GM10266 (cell line): ENCODE measurements around the gene B3GALT4.

Experiments
- DNase-seq: peaks from one replicate; pipeline ENCODE4 v3.0.0; 2012; ENCODE audit errors: extremely low spot score
- TF ChIP-seq, protein P1 (sequence below): IDR thresholded peaks from 2 replicates; pipeline ENCODE4 v1.5.1; 2012; ENCODE audit warnings: mild to moderate bottlenecking, low read depth; ENCODE audit not compliant: control insufficient read depth, insufficient read depth; ENCODE audit errors: missing control alignments

Gene B3GALT4

DNA sequence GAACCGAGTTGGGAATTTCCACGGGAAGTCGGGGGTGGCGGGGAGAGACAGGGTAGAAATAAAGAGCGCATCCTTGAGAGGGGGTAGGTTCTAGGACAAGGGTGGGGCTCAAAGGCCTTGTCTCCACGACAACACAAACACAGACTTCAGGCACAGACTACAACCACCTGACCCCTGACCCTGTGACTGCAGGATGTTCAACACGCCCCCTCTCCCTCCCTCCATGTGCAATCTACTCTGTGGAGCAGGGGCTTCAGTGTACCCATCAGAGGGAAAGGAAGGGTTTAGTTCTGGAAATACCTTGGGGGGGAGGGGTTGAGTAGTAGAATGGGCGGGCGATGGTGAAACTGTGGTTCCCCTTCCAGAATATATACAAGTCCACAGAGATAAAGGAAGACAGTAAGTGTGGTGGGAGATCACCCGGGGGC lies 37.6 kb downstream of the B3GALT4 start:
- TF ChIP-seq, protein P1, sequence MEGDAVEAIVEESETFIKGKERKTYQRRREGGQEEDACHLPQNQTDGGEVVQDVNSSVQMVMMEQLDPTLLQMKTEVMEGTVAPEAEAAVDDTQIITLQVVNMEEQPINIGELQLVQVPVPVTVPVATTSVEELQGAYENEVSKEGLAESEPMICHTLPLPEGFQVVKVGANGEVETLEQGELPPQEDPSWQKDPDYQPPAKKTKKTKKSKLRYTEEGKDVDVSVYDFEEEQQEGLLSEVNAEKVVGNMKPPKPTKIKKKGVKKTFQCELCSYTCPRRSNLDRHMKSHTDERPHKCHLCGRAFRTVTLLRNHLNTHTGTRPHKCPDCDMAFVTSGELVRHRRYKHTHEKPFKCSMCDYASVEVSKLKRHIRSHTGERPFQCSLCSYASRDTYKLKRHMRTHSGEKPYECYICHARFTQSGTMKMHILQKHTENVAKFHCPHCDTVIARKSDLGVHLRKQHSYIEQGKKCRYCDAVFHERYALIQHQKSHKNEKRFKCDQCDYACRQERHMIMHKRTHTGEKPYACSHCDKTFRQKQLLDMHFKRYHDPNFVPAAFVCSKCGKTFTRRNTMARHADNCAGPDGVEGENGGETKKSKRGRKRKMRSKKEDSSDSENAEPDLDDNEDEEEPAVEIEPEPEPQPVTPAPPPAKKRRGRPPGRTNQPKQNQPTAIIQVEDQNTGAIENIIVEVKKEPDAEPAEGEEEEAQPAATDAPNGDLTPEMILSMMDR = no peak
- peak; percentile 77 for DNase-seq

DNA sequence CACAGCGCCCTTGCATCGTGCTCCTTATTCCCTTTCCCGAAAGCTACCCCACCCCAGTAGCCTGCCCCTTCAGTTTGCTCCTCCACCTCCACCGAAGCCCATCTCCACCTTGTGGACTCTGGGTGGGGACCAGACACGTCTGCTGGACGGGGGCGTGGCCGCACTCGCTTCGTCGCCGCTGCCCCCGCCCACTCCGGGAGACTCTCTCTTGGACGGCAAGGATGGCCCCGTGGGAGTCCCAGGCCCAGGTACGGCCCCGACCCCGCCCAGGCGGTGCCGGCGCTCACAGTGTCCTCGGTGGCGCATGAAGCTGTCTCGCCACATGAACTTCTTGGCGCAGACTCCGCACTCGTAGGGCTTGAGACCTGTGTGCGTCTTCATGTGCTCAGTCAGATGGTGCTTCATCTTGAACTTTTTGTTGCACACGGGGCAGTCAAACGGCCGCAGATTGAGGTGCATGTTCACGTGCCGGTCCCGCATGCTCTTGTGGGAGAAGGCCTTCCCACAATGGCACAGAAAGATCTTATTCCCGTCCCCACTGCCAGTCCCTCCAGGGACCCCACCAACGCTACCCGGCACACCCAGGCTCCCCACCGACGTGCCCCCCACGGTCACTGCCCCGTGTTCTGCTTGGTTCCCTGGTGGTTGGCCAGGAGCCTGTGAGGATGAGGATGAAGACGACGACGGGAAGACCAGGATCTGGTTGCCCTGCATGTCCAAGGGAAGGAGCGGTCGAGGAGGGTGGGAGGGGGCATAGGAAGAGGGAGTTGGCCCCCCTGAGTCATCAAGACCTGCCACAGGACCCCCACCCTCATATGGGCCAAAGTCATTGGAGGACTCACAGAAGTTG lies 38.2 kb downstream of the B3GALT4 start:
- no peak for DNase-seq
- TF ChIP-seq, protein P1 = no peak

DNA sequence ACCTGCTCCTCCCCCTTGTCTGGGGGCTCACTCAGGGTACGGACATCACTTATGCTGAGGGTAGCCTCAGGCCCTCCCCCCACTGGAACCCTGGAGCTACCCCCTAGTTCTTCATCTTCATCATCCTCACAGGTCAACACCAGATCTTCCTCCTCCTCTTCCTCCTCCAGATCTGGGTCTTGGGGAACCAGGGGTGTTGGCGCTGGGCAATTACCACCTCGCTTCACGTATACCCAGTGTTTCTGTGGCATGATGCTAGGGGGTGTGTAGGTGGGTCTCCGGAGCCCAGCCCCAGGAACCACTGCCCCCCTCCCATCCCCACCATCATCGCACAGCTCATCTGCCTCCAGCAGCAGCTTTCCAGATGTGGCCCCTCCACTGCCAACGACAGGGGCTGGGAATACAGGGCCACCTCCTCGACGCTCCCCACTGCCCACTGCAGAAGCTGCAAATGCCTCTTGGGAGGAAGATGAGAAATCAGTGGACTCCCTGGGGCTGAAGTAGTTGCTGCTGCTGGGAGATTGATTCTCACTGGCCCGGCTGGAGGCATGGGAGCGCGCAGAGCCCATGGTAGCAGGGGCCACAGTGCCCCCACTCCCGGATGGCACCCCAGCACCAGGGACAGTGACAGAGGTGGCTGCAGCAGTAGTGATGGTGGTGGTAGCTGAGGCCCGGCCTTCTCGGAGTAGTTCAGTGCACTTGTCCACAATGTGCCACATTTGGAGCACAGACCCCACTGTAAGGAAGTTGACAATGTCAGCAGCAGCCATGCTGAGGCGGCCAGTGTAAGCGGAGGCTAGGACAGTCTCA lies 39.1 kb downstream of the B3GALT4 start:
- no peak for DNase-seq
- TF ChIP-seq, protein P1 = no peak

DNA sequence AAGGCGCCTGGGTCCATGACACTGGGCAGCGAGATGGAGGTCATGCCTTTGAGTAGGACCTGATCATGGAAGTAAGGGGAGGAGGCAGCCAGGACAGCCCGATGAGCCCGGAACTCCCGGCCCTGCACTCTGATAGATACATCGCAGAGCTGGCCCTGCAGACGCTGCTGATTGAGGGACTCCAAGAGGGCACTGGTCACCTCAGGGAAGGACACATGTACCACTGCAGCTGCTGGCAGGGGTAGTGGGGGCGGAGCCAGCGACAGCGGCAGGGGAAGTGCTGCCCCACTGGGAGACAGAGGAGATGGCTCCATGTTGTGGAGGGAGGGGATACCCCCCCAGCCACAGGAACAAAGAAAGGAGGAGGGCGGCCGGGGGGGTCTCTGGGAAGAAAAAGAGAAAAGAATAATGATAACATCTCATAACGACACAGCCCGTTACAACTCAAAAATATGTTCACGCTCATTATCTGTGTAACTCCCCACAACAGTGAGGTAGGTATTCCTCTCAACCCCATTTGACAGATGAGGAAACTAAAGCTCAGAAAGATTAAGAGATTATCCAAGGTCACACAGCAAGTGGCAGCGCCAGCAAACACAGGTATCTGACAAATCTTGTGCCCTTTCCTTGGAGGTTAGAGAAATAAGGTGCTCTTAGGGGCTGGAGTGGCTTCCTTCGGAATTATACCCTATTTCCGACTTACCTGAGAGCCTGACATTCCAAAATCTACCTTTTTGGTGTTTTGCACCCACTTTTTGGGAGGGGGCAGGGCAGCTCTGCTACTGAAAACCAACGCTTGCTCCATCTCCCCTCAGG lies 39.9 kb downstream of the B3GALT4 start:
- TF ChIP-seq, protein P1 = no peak
- DNase-seq = no peak

DNA sequence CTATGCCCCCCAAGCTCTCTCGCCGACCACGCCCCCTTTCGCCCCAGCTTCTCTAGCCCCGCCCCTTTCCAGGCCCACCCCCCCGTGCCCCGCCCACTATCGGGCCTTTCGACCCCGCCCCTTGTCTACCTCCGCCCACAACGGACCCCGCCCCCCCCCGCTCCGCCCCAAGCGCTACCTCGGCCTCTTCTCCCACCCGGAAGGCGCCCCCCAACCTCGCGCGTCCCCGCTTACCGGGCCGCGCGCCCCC lies 40.4 kb downstream of the B3GALT4 start:
- DNase-seq = no peak
- TF ChIP-seq, protein P1 = no peak

DNA sequence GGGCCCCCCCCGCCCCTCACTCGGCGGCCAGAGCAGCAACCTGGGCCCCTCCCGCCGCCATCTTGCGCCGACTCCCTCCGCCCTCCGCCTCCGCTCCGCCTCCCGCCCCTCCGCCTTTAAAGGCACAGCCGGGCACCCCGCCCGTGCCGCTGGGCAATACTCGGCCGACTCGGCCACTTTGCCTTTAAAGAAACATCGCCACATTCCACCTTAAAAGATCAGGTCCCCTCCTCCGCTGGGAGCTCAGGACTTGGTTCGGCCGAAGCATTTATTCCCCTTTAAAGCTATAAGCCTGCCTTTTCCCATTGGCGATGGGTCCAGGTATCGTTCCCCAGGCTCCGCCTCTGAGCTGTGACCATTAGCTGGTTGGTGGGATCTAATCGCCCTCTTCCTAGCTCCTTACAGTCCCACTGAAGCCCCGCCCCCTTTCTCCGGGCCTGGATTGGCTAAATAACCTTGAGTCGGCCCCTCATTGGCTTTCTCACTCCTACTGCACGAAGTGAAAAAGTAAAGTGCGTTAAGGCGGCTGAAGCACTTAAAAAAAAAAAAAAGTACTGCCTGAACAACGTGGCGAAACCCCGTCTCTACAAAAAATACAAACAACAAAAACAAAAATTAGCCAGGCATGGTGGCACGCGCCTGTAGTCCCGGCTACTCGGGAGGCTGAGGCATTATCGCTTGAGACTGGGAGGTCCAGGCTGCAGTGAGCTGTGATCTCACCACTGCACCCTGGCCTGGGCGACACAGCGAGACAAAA lies 40.9 kb downstream of the B3GALT4 start, which contains the start of gene ZBTB22:
Gene ZBTB22, minus strand, starts transcription at position 76 of the 757 bp plus-strand sequence. CDS start 828 bp downstream, outside the sequence.
- TF ChIP-seq, protein P1 = no peak
- DNase-seq = peak; percentile 90
